Tibial nerve (tissue), 4 donors: Measurements from ENCODE around the gene KDM8.

Experiments
- EP300 ChIP-seq, 2 donors: sonication (generic); formaldehyde crosslinking; IDR thresholded peaks; one replicate each; pipeline ENCODE4 v1.6.1; 2017; ENCODE audit warnings: antibody characterized with exemption in 2 of 2, mild to moderate bottlenecking in 1 of 2
- POLR2A ChIP-seq, 2 donors: fragments of 450-650 bp; IDR thresholded peaks; one replicate each; pipeline ENCODE4 v1.6.1; 2017; ENCODE audit warnings: antibody characterized with exemption in 2 of 2, mild to moderate bottlenecking in 2 of 2, moderate library complexity in 2 of 2
- TF ChIP-seq, protein P1 (sequence below), 5 experiments: fragments of 200-600 bp in 3 of 5; fragments of 450-650 bp in 2 of 5; sonication (generic) in 3 of 5; IDR thresholded peaks; one replicate each; pipeline ENCODE4 v1.5.1; 2016 to 2019; ENCODE audit warnings: antibody characterized with exemption in 5 of 5, mild to moderate bottlenecking in 3 of 5, moderate library complexity in 2 of 5

DNA sequence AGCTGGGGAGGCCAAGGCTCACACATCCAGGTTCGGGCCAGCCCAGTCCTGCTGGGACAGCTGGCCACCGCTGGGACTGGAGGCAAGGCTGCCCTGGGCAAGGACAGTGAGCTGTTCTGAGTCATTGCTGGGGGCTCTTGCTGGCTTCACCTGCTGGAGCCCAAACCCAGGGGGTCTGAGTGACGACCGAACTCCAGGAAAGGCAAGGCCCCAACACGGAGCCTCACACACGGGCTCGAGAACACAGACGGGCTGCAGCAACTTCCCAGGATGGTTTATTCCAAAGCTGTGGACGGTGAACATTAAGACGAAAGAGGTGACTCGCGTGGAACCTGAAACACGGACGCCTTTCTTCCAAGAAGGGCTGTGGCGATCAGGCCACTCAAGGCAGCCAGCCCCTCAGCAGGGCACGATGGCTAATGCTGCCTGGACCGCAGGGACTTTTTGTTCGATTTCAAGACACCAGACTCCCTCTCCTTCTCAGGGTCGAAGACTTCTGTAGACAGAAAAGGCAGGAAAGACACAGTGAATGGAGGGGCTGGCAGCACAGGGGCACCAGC, 21.5 kb downstream of the KDM8 start:
- TF ChIP-seq, protein P1, sequence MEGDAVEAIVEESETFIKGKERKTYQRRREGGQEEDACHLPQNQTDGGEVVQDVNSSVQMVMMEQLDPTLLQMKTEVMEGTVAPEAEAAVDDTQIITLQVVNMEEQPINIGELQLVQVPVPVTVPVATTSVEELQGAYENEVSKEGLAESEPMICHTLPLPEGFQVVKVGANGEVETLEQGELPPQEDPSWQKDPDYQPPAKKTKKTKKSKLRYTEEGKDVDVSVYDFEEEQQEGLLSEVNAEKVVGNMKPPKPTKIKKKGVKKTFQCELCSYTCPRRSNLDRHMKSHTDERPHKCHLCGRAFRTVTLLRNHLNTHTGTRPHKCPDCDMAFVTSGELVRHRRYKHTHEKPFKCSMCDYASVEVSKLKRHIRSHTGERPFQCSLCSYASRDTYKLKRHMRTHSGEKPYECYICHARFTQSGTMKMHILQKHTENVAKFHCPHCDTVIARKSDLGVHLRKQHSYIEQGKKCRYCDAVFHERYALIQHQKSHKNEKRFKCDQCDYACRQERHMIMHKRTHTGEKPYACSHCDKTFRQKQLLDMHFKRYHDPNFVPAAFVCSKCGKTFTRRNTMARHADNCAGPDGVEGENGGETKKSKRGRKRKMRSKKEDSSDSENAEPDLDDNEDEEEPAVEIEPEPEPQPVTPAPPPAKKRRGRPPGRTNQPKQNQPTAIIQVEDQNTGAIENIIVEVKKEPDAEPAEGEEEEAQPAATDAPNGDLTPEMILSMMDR (IDR thresholded peaks at IDR 0.05): no peak
- no peak for TF ChIP-seq POLR2A (IDR thresholded peaks at IDR 0.05)
- no peak for TF ChIP-seq EP300 (IDR thresholded peaks at IDR 0.05)
